Astrocyte of the cerebellum (primary cell): Measurements from ENCODE around the gene WDR55.
"Not testable (repeated sequence)": the region's sequence is repeated elsewhere in the genome, so short reads cannot be mapped to it uniquely, and the experiment has no call there.

Experiments
- DNase-seq: peaks from one replicate; pipeline ENCODE4 v3.0.0-alpha.2; 2011; ENCODE audit warnings: low read depth
- H3K4me3 ChIP-seq: 2 replicates; pipeline ENCODE4 v1.5.1; 2011; ENCODE audit warnings: mild to moderate bottlenecking, low read depth, low read length, moderate library complexity
- in situ Hi-C: cut with HindIII; loops from 2 replicates; pipeline ENCODE4 v1.10.0; 2017; ENCODE audit warnings: low sequenced_read_pairs
- TF ChIP-seq, protein P1 (sequence below): IDR thresholded peaks from 2 replicates; pipeline ENCODE4 v1.5.1; 2012; ENCODE audit warnings: low read length, low read depth, moderate library complexity, mild to moderate bottlenecking; ENCODE audit errors: missing control alignments

WDR55 gene, protein sequence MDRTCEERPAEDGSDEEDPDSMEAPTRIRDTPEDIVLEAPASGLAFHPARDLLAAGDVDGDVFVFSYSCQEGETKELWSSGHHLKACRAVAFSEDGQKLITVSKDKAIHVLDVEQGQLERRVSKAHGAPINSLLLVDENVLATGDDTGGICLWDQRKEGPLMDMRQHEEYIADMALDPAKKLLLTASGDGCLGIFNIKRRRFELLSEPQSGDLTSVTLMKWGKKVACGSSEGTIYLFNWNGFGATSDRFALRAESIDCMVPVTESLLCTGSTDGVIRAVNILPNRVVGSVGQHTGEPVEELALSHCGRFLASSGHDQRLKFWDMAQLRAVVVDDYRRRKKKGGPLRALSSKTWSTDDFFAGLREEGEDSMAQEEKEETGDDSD

GRCh38 chr5:140664359-140665119 is at the start of gene WDR55:
Gene WDR55, plus strand, starts transcription at chr5:140664904. Its CDS starts 9 bp downstream, at chr5:140664913.
- TF ChIP-seq, protein P1, sequence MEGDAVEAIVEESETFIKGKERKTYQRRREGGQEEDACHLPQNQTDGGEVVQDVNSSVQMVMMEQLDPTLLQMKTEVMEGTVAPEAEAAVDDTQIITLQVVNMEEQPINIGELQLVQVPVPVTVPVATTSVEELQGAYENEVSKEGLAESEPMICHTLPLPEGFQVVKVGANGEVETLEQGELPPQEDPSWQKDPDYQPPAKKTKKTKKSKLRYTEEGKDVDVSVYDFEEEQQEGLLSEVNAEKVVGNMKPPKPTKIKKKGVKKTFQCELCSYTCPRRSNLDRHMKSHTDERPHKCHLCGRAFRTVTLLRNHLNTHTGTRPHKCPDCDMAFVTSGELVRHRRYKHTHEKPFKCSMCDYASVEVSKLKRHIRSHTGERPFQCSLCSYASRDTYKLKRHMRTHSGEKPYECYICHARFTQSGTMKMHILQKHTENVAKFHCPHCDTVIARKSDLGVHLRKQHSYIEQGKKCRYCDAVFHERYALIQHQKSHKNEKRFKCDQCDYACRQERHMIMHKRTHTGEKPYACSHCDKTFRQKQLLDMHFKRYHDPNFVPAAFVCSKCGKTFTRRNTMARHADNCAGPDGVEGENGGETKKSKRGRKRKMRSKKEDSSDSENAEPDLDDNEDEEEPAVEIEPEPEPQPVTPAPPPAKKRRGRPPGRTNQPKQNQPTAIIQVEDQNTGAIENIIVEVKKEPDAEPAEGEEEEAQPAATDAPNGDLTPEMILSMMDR: no peak
- in situ Hi-C loops: no loop called here
- peak; percentile 67 for DNase-seq
- peak within 1 kb of the TSS; percentile 86 for H3K4me3 ChIP-seq

GRCh38 chr5:140622301-140622700 is 42.4 kb upstream of the WDR55 start:
- DNase-seq: no peak
- no peak overlapping the region for H3K4me3 ChIP-seq
- TF ChIP-seq, protein P1: no peak
- in situ Hi-C loops: no loop called here

- in situ Hi-C loops: not testable (repeated sequence)
Measured at GRCh38 chr5:140623061-140623460, 41.6 kb upstream of the WDR55 start.

GRCh38 chr5:140624886-140625285 is 39.8 kb upstream of the WDR55 start:
- DNase-seq, H3K4me3 ChIP-seq, in situ Hi-C loops: not testable (repeated sequence)

More at GRCh38 chr5:140623061-140623460, 41.6 kb upstream of the WDR55 start:
- DNase-seq, H3K4me3 ChIP-seq: not testable (repeated sequence)

DNA sequence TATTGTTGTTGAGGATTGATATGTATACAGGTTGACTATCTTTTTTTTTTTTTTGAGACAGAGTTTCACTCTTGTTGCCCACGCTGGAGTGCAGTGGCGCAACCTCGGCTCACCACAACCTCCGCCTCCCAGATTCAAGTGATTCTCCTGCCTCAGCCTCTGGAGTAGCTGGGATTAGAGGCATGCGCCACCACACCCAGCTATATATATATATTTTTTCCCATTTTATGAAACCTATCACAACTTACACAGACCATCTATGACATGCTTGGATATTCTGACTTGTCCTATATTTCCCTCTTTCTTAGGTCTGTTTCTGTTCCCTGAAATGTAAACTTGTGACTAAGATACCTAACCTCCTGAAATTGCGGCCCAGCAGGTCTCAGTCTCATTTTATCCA is 36.7 kb upstream of the WDR55 start:
- no peak for DNase-seq
- TF ChIP-seq, protein P1: no peak
- no peak overlapping the region for H3K4me3 ChIP-seq
- in situ Hi-C loops: no loop called here

- DNase-seq: no peak
- no peak overlapping the region for H3K4me3 ChIP-seq
- TF ChIP-seq, protein P1: no peak
- in situ Hi-C loops: no loop called here
Measured at GRCh38 chr5:140628711-140629110, 36.0 kb upstream of the WDR55 start.

GRCh38 chr5:140630292-140631035 is 34.2 kb upstream of the WDR55 start:
- DNase-seq: no peak
- TF ChIP-seq, protein P1: no peak
- in situ Hi-C loops: no loop called here
- H3K4me3 ChIP-seq: no peak overlapping the region
